Kidney epithelial cell (primary cell): ENCODE data around the gene GRAP2. TPM values are rescaled to one million over a fixed set of nuclear protein-coding genes. Genes with fewer than 3 reads are reported as not detected.
"Not testable (repeated sequence)": the region's sequence is repeated elsewhere in the genome, so short reads cannot be mapped to it uniquely, and the experiment has no call there.

Experiments used
- DNase-seq: peaks from one replicate; pipeline ENCODE4 v3.0.0-alpha.2; 2010; ENCODE audit warnings: low read depth
- H3K27me3 ChIP-seq: 2 replicates; pipeline ENCODE4 v1.6.0; 2011; ENCODE audit warnings: low read length; ENCODE audit not compliant: control insufficient read depth, insufficient read depth
- H3K36me3 ChIP-seq: 2 replicates; pipeline ENCODE4 v1.5.1; 2011; ENCODE audit warnings: low read length; ENCODE audit not compliant: control insufficient read depth, insufficient read depth
- H3K4me3 ChIP-seq: 2 replicates; pipeline ENCODE4 v1.5.1; 2011; ENCODE audit warnings: low read depth, mild to moderate bottlenecking, control low read depth, low read length
- CTCF ChIP-seq: IDR thresholded peaks from 2 replicates; pipeline ENCODE4 v1.5.1; 2011; ENCODE audit warnings: mild to moderate bottlenecking, moderate library complexity, low read length, control low read depth, inconsistent platforms; ENCODE audit not compliant: insufficient read depth, poor library complexity, severe bottlenecking
- total RNA-seq: library from RNA; depleted of rRNA; stranded (reverse); fragments of >200 nt; gene quantifications from 2 replicates; pipeline ENCODE4 v1.2.3, GENCODE V29; 2015

GRAP2 gene
- total RNA-seq, 1 donor from 2014 or later, result not detected

- H3K27me3 ChIP-seq, result no peaks in the 10 kb centered on the region
- H3K4me3 ChIP-seq, result no peak overlapping the region
- TF ChIP-seq CTCF, result no peak
- no peaks in the 10 kb centered on the region for H3K36me3 ChIP-seq
- DNase-seq, result no peak
Observed at GRCh38 chr22:39868741-39869140, 32.1 kb upstream of the GRAP2 start.

GRCh38 chr22:39869797-39870196, 31.1 kb upstream of the GRAP2 start:
- H3K36me3 ChIP-seq, DNase-seq, H3K27me3 ChIP-seq, H3K4me3 ChIP-seq: not testable (repeated sequence)

- H3K4me3 ChIP-seq, result no peak overlapping the region
- TF ChIP-seq CTCF, result no peak
- DNase-seq, result no peak
- no peaks in the 10 kb centered on the region for H3K36me3 ChIP-seq
- H3K27me3 ChIP-seq, result no peaks in the 10 kb centered on the region
Observed at GRCh38 chr22:39871008-39871798, 29.7 kb upstream of the GRAP2 start.

GRCh38 chr22:39872548-39872947, 28.3 kb upstream of the GRAP2 start:
- Histone ChIP-seq H3K27me3 (peaks cover 6% of the 10 kb centered on the region), H3K4me3 (no peak overlapping the region), H3K36me3 (no peaks in the 10 kb centered on the region)
- DNase-seq, result no peak
- TF ChIP-seq CTCF, result no peak

GRCh38 chr22:39873965-39874364, 26.9 kb upstream of the GRAP2 start:
- no peak for TF ChIP-seq CTCF
- no peak for DNase-seq
- peaks cover 6% of the 10 kb centered on the region for H3K27me3 ChIP-seq
- no peak overlapping the region for H3K4me3 ChIP-seq
- H3K36me3 ChIP-seq, result no peaks in the 10 kb centered on the region

GRCh38 chr22:39875176-39875885, 25.6 kb upstream of the GRAP2 start:
- not testable (repeated sequence) for H3K27me3 ChIP-seq, H3K36me3 ChIP-seq, H3K4me3 ChIP-seq, DNase-seq
